Caco-2 (cell line): ENCODE results near the gene DDX59. TPM values are rescaled to one million over a fixed set of nuclear protein-coding genes. Genes with fewer than 3 reads are reported as not detected.

Experiments
- BruUV-seq: library from RNA; stranded (reverse); fragments of 400-500 nt; replicated peaks from 2 replicates; lab custom pipeline; 2021; lab: Mats Ljungman, UMichigan
- CTCF ChIA-PET: fragments of 300-600 bp; sonication (Branson Sonifier 250); formaldehyde crosslinking; loops from one replicate; lab custom pipeline; 2022; ENCODE audit warnings: antibody characterized with exemption; lab: Charles Lee
- POLR2A ChIA-PET: fragments of 300-600 bp; sonication (Branson Sonifier 250); formaldehyde crosslinking; loops from one replicate; lab custom pipeline; 2022; ENCODE audit warnings: antibody characterized with exemption; lab: Charles Lee
- DNase-seq, 2 experiments: peaks; one replicate each; pipeline versions ENCODE4 v3.0.0 to v3.0.0-alpha.2; 2020 to 2022
- H3K27me3 ChIP-seq: replicated peaks from 2 replicates; pipeline ENCODE4 v1.6.0; 2011; ENCODE audit warnings: low read length; ENCODE audit not compliant: control insufficient read depth, insufficient read depth
- H3K36me3 ChIP-seq: 2 replicates; pipeline ENCODE4 v1.5.1; 2011; ENCODE audit warnings: low read length; ENCODE audit not compliant: control insufficient read depth, insufficient read depth
- H3K4me1 ChIP-seq: fragments of 250-450 bp; sonication (Bioruptor Pico); 2 replicates; pipeline ENCODE4 v1.5.1; 2020; ENCODE audit warnings: mild to moderate bottlenecking
- H3K4me3 ChIP-seq: 2 replicates; pipeline ENCODE4 v1.5.1; 2011; ENCODE audit warnings: low read depth, mild to moderate bottlenecking, control low read depth, low read length
- H3K9me3 ChIP-seq: fragments of 250-450 bp; sonication (Bioruptor Pico); 2 replicates; pipeline ENCODE4 v1.5.1; 2020; ENCODE audit warnings: mild to moderate bottlenecking, moderate library complexity
- H3K27ac Mint-ChIP-seq: one replicate; pipeline ENCODE4 v1.8.0; 2022; ENCODE audit warnings: mixed read lengths; ENCODE audit not compliant: unreplicated experiment
- H3K27me3 Mint-ChIP-seq: one replicate; pipeline ENCODE4 v1.8.0; 2022; ENCODE audit warnings: mixed read lengths; ENCODE audit not compliant: insufficient read depth, unreplicated experiment
- H3K36me3 Mint-ChIP-seq: one replicate; pipeline ENCODE4 v1.8.0; 2022; ENCODE audit warnings: mild to moderate bottlenecking, mixed read lengths; ENCODE audit not compliant: insufficient read depth, unreplicated experiment
- H3K4me1 Mint-ChIP-seq: one replicate; pipeline ENCODE4 v1.8.0; 2022; ENCODE audit warnings: low read depth, mixed read lengths; ENCODE audit not compliant: unreplicated experiment
- H3K4me3 Mint-ChIP-seq: one replicate; pipeline ENCODE4 v1.8.0; 2022; ENCODE audit warnings: mild to moderate bottlenecking, moderate library complexity, mixed read lengths; ENCODE audit not compliant: unreplicated experiment
- H3K9me3 Mint-ChIP-seq: one replicate; pipeline ENCODE4 v1.8.0; 2022; ENCODE audit warnings: mixed read lengths; ENCODE audit not compliant: unreplicated experiment
- intact Hi-C: fragments of 100-400 bp; cut with micrococcal nuclease; formaldehyde crosslinking; loops from one replicate; pipeline ENCODE4 v1.10.0; 2022; ENCODE audit not compliant: unreplicated experiment
- total RNA-seq: library from RNA; stranded (reverse); gene quantifications from 2 replicates; pipeline ENCODE4 v1.2.3, GENCODE V29; 2022
- TF ChIP-seq, protein P1 (sequence below), 2 experiments: fragments of 200-600 bp in 1 of 2; IDR thresholded peaks; 1 replicate in 1 of 2; 2 replicates in 1 of 2; pipeline versions ENCODE4 v1.5.1 to v1.8.0; 2011 to 2022; ENCODE audit warnings: antibody characterized with exemption in 1 of 2, control low read depth in 1 of 2, inconsistent platforms in 1 of 2, low read depth in 1 of 2, low read length in 1 of 2, mild to moderate bottlenecking in 1 of 2, moderate library complexity in 1 of 2; ENCODE audit not compliant: insufficient read depth in 1 of 2, severe bottlenecking in 1 of 2, unreplicated experiment in 1 of 2

Gene DDX59
- total RNA-seq, 1 experiment from 2014 or later: 13.5 TPM

DNA sequence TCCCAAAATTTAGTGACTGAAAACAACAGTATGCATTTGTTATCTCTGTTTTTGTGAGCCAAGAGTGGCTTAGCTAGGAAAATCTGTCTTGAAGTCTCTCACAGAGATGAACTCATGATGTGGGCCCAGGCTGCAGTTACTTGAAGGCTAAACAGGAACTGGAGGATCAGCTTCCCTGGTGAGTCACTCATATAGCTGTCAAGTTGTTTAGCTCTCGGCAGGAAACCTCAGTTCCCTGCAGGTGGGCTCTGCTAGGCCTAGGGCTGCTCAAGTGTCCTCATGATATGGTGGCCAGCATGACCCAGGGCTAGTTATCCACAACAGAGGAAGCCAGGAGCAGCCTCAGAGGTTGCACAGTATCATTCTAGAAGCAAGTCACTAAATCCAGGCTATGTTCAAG lies 30.2 kb upstream of the DDX59 start:
- no peak overlapping the region for H3K4me3 Mint-ChIP-seq
- DNase-seq: no peak
- BruUV-seq: no TSS peak
- H3K4me1 Mint-ChIP-seq: no peaks in the 10 kb centered on the region
- CTCF ChIA-PET: no interaction called here
- no peaks in the 10 kb centered on the region for H3K9me3 ChIP-seq
- no peak overlapping the region for H3K27ac Mint-ChIP-seq
- intact Hi-C loops: no loop called here
- peaks cover 2% of the 10 kb centered on the region for H3K27me3 Mint-ChIP-seq
- H3K9me3 Mint-ChIP-seq: no peaks in the 10 kb centered on the region
- H3K36me3 Mint-ChIP-seq: no peaks in the 10 kb centered on the region
- H3K4me1 ChIP-seq: no peaks in the 10 kb centered on the region
- POLR2A ChIA-PET: no interaction called here
- H3K27me3 ChIP-seq: no peaks in the 10 kb centered on the region
- H3K36me3 ChIP-seq: no peaks in the 10 kb centered on the region
- TF ChIP-seq, protein P1, sequence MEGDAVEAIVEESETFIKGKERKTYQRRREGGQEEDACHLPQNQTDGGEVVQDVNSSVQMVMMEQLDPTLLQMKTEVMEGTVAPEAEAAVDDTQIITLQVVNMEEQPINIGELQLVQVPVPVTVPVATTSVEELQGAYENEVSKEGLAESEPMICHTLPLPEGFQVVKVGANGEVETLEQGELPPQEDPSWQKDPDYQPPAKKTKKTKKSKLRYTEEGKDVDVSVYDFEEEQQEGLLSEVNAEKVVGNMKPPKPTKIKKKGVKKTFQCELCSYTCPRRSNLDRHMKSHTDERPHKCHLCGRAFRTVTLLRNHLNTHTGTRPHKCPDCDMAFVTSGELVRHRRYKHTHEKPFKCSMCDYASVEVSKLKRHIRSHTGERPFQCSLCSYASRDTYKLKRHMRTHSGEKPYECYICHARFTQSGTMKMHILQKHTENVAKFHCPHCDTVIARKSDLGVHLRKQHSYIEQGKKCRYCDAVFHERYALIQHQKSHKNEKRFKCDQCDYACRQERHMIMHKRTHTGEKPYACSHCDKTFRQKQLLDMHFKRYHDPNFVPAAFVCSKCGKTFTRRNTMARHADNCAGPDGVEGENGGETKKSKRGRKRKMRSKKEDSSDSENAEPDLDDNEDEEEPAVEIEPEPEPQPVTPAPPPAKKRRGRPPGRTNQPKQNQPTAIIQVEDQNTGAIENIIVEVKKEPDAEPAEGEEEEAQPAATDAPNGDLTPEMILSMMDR (IDR thresholded peaks at IDR 0.05; ENCODE audit: insufficient read depth in 1 of 2, low read depth in 1 of 2, low read length in 1 of 2, severe bottlenecking in 1 of 2, unreplicated experiment in 1 of 2): no peak
- H3K4me3 ChIP-seq: no peak overlapping the region

DNA sequence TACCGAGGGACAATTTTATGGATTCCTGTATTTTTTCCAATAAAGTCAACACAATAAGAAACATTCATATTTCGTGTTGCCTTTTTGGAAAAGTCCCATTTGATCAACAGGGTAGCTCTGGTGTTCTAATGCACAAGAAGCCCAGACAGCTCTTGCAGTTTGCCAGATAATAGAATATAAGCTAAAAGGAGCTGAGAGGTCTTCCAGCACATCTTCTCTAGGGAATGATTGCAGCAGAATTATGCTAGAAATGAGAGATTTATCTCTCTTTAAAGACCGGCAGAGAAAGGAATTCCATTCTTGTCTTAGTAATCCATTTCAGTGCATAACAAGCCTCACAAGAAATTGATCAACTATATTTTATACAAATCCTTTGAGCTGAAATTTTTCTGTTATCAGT lies 25.0 kb upstream of the DDX59 start:
- BruUV-seq: no TSS peak
- Histone ChIP-seq H3K27me3 (no peaks in the 10 kb centered on the region), H3K36me3 (no peaks in the 10 kb centered on the region), H3K4me3 (no peak overlapping the region), H3K4me1 (no peaks in the 10 kb centered on the region), H3K9me3 (no peaks in the 10 kb centered on the region)
- ChIA-PET CTCF (no interaction called here), POLR2A (no interaction called here)
- H3K4me3 Mint-ChIP-seq: no peak overlapping the region
- no peak overlapping the region for H3K27ac Mint-ChIP-seq
- no peaks in the 10 kb centered on the region for H3K4me1 Mint-ChIP-seq
- H3K9me3 Mint-ChIP-seq: no peaks in the 10 kb centered on the region
- no peaks in the 10 kb centered on the region for H3K27me3 Mint-ChIP-seq
- TF ChIP-seq, protein P1 (IDR thresholded peaks at IDR 0.05; ENCODE audit: insufficient read depth in 1 of 2, low read depth in 1 of 2, low read length in 1 of 2, severe bottlenecking in 1 of 2, unreplicated experiment in 1 of 2): no peak
- no peak for DNase-seq
- intact Hi-C loops: no loop called here
- no peaks in the 10 kb centered on the region for H3K36me3 Mint-ChIP-seq

DNA sequence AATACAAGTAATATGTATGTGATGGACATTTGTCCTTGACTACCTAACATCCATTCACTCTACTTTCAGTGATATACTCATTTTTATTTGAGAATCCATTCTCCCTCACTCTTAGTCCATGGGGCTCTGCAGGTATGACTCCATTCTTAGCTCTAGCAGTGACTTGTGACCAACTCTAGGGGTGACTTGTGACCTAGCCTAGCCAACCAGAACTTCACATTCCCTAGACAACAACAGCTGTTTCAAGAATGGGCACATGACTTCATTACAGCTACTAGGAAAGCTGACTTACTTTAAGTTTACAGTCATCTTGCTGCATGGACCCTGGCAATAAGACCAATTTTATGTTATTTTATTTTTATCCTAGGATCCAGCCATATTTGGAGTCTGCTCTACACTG lies 23.6 kb upstream of the DDX59 start:
- TF ChIP-seq, protein P1 (IDR thresholded peaks at IDR 0.05; ENCODE audit: insufficient read depth in 1 of 2, low read depth in 1 of 2, low read length in 1 of 2, severe bottlenecking in 1 of 2, unreplicated experiment in 1 of 2): no peak
- Mint-ChIP-seq H3K4me3 (no peak overlapping the region), H3K36me3 (no peaks in the 10 kb centered on the region), H3K9me3 (no peaks in the 10 kb centered on the region), H3K27me3 (no peaks in the 10 kb centered on the region), H3K4me1 (no peaks in the 10 kb centered on the region), H3K27ac (no peak overlapping the region)
- intact Hi-C loops: no loop called here
- CTCF ChIA-PET: no interaction called here
- no peak overlapping the region for H3K4me3 ChIP-seq
- no peak for DNase-seq
- BruUV-seq: no TSS peak
- no peaks in the 10 kb centered on the region for H3K4me1 ChIP-seq
- no peaks in the 10 kb centered on the region for H3K9me3 ChIP-seq
- no peaks in the 10 kb centered on the region for H3K36me3 ChIP-seq
- POLR2A ChIA-PET: interaction anchor here (0.5 kb wide), 1 partner anchor 337 kb away, joined by 3 read pairs; no protein-coding TSS in a partner anchor
- no peaks in the 10 kb centered on the region for H3K27me3 ChIP-seq
